Osteocyte (in vitro differentiated cells): ENCODE results near the gene EVC. TPM values are rescaled to one million over a fixed set of nuclear protein-coding genes. Genes with fewer than 3 reads are reported as not detected.
"Not testable (repeated sequence)": the region's sequence is repeated elsewhere in the genome, so short reads cannot be mapped to it uniquely, and the experiment has no call there.

Experiments used
- DNase-seq: peaks from one replicate; pipeline ENCODE4 v3.0.0; 2021; ENCODE audit warnings: mixed read lengths; ENCODE audit not compliant: unreplicated experiment; ENCODE audit errors: extremely low spot score
- H3K27ac Mint-ChIP-seq: one replicate; pipeline ENCODE4 v1.8.0; 2021; ENCODE audit warnings: mild to moderate bottlenecking, mixed read lengths; ENCODE audit not compliant: unreplicated experiment
- H3K27me3 Mint-ChIP-seq: one replicate; pipeline ENCODE4 v1.8.0; 2021; ENCODE audit warnings: mixed read lengths; ENCODE audit not compliant: unreplicated experiment
- H3K36me3 Mint-ChIP-seq: one replicate; pipeline ENCODE4 v1.8.0; 2021; ENCODE audit warnings: mixed read lengths; ENCODE audit not compliant: unreplicated experiment
- H3K4me1 Mint-ChIP-seq: one replicate; pipeline ENCODE4 v1.8.0; 2021; ENCODE audit warnings: mixed read lengths; ENCODE audit not compliant: unreplicated experiment
- H3K4me3 Mint-ChIP-seq: one replicate; pipeline ENCODE4 v1.8.0; 2021; ENCODE audit warnings: mild to moderate bottlenecking, moderate library complexity, mixed read lengths; ENCODE audit not compliant: unreplicated experiment
- H3K9me3 Mint-ChIP-seq: one replicate; pipeline ENCODE4 v1.8.0; 2021; ENCODE audit warnings: mixed read lengths; ENCODE audit not compliant: unreplicated experiment
- CTCF ChIP-seq: fragments of 200-600 bp; sonication (generic); IDR thresholded peaks from 2 replicates; pipeline ENCODE4 v1.5.0; 2021; ENCODE audit warnings: antibody characterized with exemption, mild to moderate bottlenecking, moderate library complexity
- total RNA-seq: library from RNA; stranded (reverse); gene quantifications from 2 replicates; pipeline ENCODE4 v1.2.1, GENCODE V29; 2021

The EVC gene
- total RNA-seq, 1 donor from 2014 or later = 41.6 TPM

- peaks cover 24% of the 10 kb centered on the region for H3K36me3 Mint-ChIP-seq
These were observed 117.0 kb downstream of the EVC start for GRCh38 chr4:5828005-5828391.

GRCh38 chr4:5836943-5837342, 125.9 kb downstream of the EVC start:
- Mint-ChIP-seq H3K4me1 (no peaks in the 10 kb centered on the region), H3K36me3 (peaks cover 22% of the 10 kb centered on the region), H3K4me3 (no peak overlapping the region), H3K27ac (no peak overlapping the region), H3K27me3 (no peaks in the 10 kb centered on the region), H3K9me3 (no peaks in the 10 kb centered on the region)
- DNase-seq = no peak
- no peak for TF ChIP-seq CTCF

More at GRCh38 chr4:5828005-5828391, 117.0 kb downstream of the EVC start:
- no peak overlapping the region for H3K27ac Mint-ChIP-seq
- no peak for TF ChIP-seq CTCF
- no peaks in the 10 kb centered on the region for H3K4me1 Mint-ChIP-seq
- no peaks in the 10 kb centered on the region for H3K27me3 Mint-ChIP-seq
- no peaks in the 10 kb centered on the region for H3K9me3 Mint-ChIP-seq
- no peak for DNase-seq
- no peak overlapping the region for H3K4me3 Mint-ChIP-seq

- not testable (repeated sequence) for DNase-seq, H3K9me3 Mint-ChIP-seq, H3K4me1 Mint-ChIP-seq, H3K27me3 Mint-ChIP-seq, H3K4me3 Mint-ChIP-seq, H3K27ac Mint-ChIP-seq
- H3K36me3 Mint-ChIP-seq = peaks cover 22% of the 10 kb centered on the region
These were observed 126.5 kb downstream of the EVC start for GRCh38 chr4:5837483-5837882.

- peaks cover 20% of the 10 kb centered on the region for H3K36me3 Mint-ChIP-seq
- no peaks in the 10 kb centered on the region for H3K9me3 Mint-ChIP-seq
- TF ChIP-seq CTCF = no peak
- no peak overlapping the region for H3K4me3 Mint-ChIP-seq
- H3K27me3 Mint-ChIP-seq = no peaks in the 10 kb centered on the region
- DNase-seq = no peak
- no peak overlapping the region for H3K27ac Mint-ChIP-seq
- no peaks in the 10 kb centered on the region for H3K4me1 Mint-ChIP-seq
These were observed 128.3 kb downstream of the EVC start for GRCh38 chr4:5839332-5839731.

- H3K27ac Mint-ChIP-seq = no peak overlapping the region
- H3K9me3 Mint-ChIP-seq = no peaks in the 10 kb centered on the region
- H3K27me3 Mint-ChIP-seq = no peaks in the 10 kb centered on the region
- DNase-seq = no peak
- H3K4me3 Mint-ChIP-seq = no peak overlapping the region
- no peak for TF ChIP-seq CTCF
- peaks cover 15% of the 10 kb centered on the region for H3K36me3 Mint-ChIP-seq
- no peaks in the 10 kb centered on the region for H3K4me1 Mint-ChIP-seq
These were observed 129.0 kb downstream of the EVC start for GRCh38 chr4:5839751-5840674.
